ENCODE data around the gene MED25.
A peak's percentile ranks its signal among the peaks of the same experiment; 100 is the strongest.

MED25 gene

DNA sequence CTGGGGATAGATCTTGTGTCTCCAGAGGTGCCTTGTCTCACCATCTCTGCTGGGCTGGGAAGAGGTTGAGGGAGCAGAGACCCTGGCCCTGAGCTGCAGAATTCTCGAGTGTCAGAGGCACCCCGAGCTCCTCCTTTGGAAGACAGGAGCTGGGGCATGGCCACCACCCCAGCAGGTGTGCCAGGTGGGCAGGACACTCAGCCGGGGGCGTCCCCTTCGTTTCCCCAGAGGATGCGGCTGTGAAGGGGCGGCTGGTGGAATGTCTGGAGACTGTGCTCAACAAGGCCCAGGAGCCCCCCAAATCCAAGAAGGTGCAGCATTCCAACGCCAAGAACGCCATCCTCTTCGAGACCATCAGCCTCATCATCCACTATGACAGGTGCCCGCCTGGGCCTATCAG lies 19.5 kb upstream of the MED25 start:
- TF ChIP-seq, protein P1, sequence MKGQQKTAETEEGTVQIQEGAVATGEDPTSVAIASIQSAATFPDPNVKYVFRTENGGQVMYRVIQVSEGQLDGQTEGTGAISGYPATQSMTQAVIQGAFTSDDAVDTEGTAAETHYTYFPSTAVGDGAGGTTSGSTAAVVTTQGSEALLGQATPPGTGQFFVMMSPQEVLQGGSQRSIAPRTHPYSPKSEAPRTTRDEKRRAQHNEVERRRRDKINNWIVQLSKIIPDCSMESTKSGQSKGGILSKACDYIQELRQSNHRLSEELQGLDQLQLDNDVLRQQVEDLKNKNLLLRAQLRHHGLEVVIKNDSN (IDR thresholded peaks at IDR 0.05): no peak
- TF ChIP-seq TAF1 (IDR thresholded peaks at IDR 0.05; ENCODE audit: low read depth) (no peak), EP300 (IDR thresholded peaks at IDR 0.05; ENCODE audit: borderline replicate concordance) (no peak), RAD21 (IDR thresholded peaks at IDR 0.05; ENCODE audit: low read depth) (no peak), NFIC (IDR thresholded peaks at IDR 0.05) (no peak), TEAD4 (IDR thresholded peaks at IDR 0.05) (no peak), EGR1 (IDR thresholded peaks at IDR 0.05) (no peak), CREB1 (IDR thresholded peaks at IDR 0.05; ENCODE audit: low read depth) (no peak), TCF12 (IDR thresholded peaks at IDR 0.05; ENCODE audit: low read depth) (no peak), ZBTB7A (IDR thresholded peaks at IDR 0.05; ENCODE audit: low read depth) (no peak), FOXM1 (IDR thresholded peaks at IDR 0.05; ENCODE audit: borderline replicate concordance, low read depth) (no peak), CEBPB (IDR thresholded peaks at IDR 0.05) (no peak)
- TF ChIP-seq, protein P2, sequence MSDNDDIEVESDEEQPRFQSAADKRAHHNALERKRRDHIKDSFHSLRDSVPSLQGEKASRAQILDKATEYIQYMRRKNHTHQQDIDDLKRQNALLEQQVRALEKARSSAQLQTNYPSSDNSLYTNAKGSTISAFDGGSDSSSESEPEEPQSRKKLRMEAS (IDR thresholded peaks at IDR 0.05): no peak

DNA sequence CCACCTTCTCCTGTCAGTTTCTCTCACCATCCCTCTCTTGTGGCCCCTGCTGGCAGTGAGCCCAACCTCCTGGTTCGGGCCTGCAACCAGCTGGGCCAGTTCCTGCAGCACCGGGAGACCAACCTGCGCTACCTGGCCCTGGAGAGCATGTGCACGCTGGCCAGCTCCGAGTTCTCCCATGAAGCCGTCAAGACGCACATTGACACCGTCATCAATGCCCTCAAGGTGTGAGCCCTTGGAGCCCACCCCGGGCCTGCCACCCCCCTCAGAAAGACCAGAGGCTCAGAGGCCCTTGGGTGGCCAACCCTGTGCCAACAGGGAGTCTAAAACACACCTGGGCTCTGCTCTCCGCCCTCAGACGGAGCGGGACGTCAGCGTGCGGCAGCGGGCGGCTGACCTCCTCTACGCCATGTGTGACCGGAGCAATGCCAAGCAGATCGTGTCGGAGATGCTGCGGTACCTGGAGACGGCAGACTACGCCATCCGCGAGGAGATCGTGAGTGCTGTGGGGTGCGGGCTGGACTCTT lies 18.8 kb upstream of the MED25 start:
- TF ChIP-seq TAF1 (IDR thresholded peaks at IDR 0.05; ENCODE audit: low read depth): no peak
- TF ChIP-seq EP300 (IDR thresholded peaks at IDR 0.05; ENCODE audit: borderline replicate concordance): no peak
- TF ChIP-seq CREB1 (IDR thresholded peaks at IDR 0.05; ENCODE audit: low read depth): no peak
- TF ChIP-seq CEBPB (IDR thresholded peaks at IDR 0.05): no peak
- TF ChIP-seq, protein P1 (IDR thresholded peaks at IDR 0.05): no peak
- TF ChIP-seq TCF12 (IDR thresholded peaks at IDR 0.05; ENCODE audit: low read depth): no peak
- TF ChIP-seq YY1 (IDR thresholded peaks at IDR 0.05; ENCODE audit: low read depth): no peak
- TF ChIP-seq, protein P2 (IDR thresholded peaks at IDR 0.05): no peak
- no peak for TF ChIP-seq ZBTB7A (IDR thresholded peaks at IDR 0.05; ENCODE audit: low read depth)

DNA sequence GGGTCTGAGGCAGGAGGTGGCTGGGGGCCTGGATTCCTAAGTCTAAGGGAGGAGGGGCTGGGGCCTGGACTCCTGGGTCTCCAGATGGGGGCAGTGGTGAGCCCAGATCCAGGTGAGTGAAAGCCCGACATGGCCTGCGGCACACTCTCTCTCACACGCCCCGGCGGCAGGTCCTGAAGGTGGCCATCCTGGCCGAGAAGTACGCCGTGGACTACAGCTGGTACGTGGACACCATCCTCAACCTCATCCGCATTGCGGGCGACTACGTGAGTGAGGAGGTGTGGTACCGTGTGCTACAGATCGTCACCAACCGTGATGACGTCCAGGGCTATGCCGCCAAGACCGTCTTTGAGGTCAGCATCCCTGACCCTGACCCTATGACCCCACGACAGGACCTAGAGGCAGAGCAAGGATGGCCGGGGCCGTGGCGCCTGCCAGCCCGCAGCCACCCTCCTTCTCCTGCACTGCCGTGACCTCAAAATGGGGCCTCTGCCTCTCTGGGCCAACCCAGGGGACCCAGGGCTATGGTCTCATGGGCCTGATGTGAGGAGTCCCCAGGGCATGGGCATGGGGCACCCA lies 18.2 kb upstream of the MED25 start:
- TF ChIP-seq, protein P3, sequence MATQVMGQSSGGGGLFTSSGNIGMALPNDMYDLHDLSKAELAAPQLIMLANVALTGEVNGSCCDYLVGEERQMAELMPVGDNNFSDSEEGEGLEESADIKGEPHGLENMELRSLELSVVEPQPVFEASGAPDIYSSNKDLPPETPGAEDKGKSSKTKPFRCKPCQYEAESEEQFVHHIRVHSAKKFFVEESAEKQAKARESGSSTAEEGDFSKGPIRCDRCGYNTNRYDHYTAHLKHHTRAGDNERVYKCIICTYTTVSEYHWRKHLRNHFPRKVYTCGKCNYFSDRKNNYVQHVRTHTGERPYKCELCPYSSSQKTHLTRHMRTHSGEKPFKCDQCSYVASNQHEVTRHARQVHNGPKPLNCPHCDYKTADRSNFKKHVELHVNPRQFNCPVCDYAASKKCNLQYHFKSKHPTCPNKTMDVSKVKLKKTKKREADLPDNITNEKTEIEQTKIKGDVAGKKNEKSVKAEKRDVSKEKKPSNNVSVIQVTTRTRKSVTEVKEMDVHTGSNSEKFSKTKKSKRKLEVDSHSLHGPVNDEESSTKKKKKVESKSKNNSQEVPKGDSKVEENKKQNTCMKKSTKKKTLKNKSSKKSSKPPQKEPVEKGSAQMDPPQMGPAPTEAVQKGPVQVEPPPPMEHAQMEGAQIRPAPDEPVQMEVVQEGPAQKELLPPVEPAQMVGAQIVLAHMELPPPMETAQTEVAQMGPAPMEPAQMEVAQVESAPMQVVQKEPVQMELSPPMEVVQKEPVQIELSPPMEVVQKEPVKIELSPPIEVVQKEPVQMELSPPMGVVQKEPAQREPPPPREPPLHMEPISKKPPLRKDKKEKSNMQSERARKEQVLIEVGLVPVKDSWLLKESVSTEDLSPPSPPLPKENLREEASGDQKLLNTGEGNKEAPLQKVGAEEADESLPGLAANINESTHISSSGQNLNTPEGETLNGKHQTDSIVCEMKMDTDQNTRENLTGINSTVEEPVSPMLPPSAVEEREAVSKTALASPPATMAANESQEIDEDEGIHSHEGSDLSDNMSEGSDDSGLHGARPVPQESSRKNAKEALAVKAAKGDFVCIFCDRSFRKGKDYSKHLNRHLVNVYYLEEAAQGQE (IDR thresholded peaks at IDR 0.05; ENCODE audit: low read depth): no peak
- peak; percentile 3; the same call in 1 of the 2 replicates for TF ChIP-seq RAD21 (IDR thresholded peaks at IDR 0.05; ENCODE audit: low read depth)

DNA sequence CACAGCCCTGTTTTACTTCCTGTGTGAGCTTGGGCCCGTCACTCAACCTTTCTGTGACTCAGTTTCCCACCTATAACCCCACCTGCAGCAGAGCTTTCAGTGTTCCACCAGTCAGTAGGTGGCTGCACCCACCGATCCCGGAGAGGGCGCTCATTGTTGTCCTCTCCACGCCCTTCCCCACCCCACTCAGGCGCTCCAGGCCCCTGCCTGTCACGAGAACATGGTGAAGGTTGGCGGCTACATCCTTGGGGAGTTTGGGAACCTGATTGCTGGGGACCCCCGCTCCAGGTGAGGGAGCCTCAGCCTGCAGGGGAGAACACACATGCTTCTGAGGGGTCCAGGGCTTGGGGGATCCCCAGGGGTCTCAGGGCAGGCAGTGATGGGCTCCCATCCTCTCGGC lies 17.3 kb upstream of the MED25 start:
- TF ChIP-seq ZBTB7A (IDR thresholded peaks at IDR 0.05; ENCODE audit: low read depth) (no peak), CREB1 (IDR thresholded peaks at IDR 0.05; ENCODE audit: low read depth) (no peak), RAD21 (IDR thresholded peaks at IDR 0.05; ENCODE audit: low read depth) (no peak), TAF1 (IDR thresholded peaks at IDR 0.05; ENCODE audit: low read depth) (no peak)
- TF ChIP-seq, protein P2 (IDR thresholded peaks at IDR 0.05): no peak
- TF ChIP-seq, protein P3 (IDR thresholded peaks at IDR 0.05; ENCODE audit: low read depth): no peak

DNA sequence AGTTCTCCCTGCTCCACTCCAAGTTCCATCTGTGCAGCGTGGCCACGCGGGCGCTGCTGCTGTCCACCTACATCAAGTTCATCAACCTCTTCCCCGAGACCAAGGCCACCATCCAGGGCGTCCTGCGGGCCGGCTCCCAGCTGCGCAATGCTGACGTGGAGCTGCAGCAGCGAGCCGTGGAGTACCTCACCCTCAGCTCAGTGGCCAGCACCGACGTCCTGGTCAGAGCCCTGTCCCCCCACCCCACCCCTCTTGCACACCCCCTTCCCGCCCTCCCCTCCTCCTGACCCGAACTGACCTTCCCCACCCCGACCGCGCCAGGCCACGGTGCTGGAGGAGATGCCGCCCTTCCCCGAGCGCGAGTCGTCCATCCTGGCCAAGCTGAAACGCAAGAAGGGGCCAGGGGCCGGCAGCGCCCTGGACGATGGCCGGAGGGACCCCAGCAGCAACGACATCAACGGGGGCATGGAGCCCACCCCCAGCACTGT lies 16.6 kb upstream of the MED25 start:
- TF ChIP-seq, protein P3 (IDR thresholded peaks at IDR 0.05; ENCODE audit: low read depth): no peak
- TF ChIP-seq EP300 (IDR thresholded peaks at IDR 0.05; ENCODE audit: borderline replicate concordance): no peak
- no peak for TF ChIP-seq TEAD4 (IDR thresholded peaks at IDR 0.05)
- TF ChIP-seq EGR1 (IDR thresholded peaks at IDR 0.05): no peak

Measured in Ishikawa (cell line).